Bronchial epithelial cell (primary cell): ENCODE measurements around the gene KLHL26. TPM values are rescaled to one million over a fixed set of nuclear protein-coding genes. Genes with fewer than 3 reads are reported as not detected.
A peak's percentile ranks its signal among the peaks of the same experiment; 100 is the strongest.

Source experiments
- DNase-seq: peaks from one replicate; pipeline ENCODE4 v3.0.0-alpha.2; 2010; ENCODE audit warnings: low read depth
- FAIRE-seq: peaks from 2 replicates; lab custom pipeline; 2011; peaks lifted over from hg19 to GRCh38; lab: Jason Lieb, UNC
- H3K27me3 ChIP-seq: 2 replicates; pipeline ENCODE4 v1.5.1; 2011; ENCODE audit warnings: low read length; ENCODE audit not compliant: control insufficient read depth, insufficient read depth
- H3K36me3 ChIP-seq: 2 replicates; pipeline ENCODE4 v1.5.1; 2011; ENCODE audit warnings: low read length; ENCODE audit not compliant: control insufficient read depth, insufficient read depth
- H3K4me3 ChIP-seq: 2 replicates; pipeline ENCODE4 v1.5.1; 2011; ENCODE audit warnings: mild to moderate bottlenecking, low read depth, low read length, control low read depth
- CTCF ChIP-seq: IDR thresholded peaks from 2 replicates; pipeline ENCODE4 v1.5.1; 2011; ENCODE audit warnings: mild to moderate bottlenecking, moderate library complexity, low read length, control low read depth, inconsistent platforms; ENCODE audit not compliant: insufficient read depth, severe bottlenecking
- total RNA-seq: library from RNA; depleted of rRNA; stranded (reverse); fragments of >200 nt; gene quantifications from 2 replicates; pipeline ENCODE4 v1.2.1, GENCODE V29; 2014

KLHL26 gene
- total RNA-seq, 1 donor from 2014 or later, result 3.2 TPM

- Histone ChIP-seq H3K27me3 (no peaks in the 10 kb centered on the region), H3K4me3 (no peak overlapping the region), H3K36me3 (no peaks in the 10 kb centered on the region)
- DNase-seq, result no peak
- no peak for TF ChIP-seq CTCF
- FAIRE-seq, result no peak
Measured at GRCh38 chr19:18711893-18712292, 75.1 kb downstream of the KLHL26 start.

- no peaks in the 10 kb centered on the region for H3K36me3 ChIP-seq
- peak; percentile 93 for FAIRE-seq
- H3K4me3 ChIP-seq, result no peak overlapping the region
- no peak for TF ChIP-seq CTCF
- no peak for DNase-seq
- H3K27me3 ChIP-seq, result no peaks in the 10 kb centered on the region
Measured at GRCh38 chr19:18712981-18713380, 76.2 kb downstream of the KLHL26 start.

GRCh38 chr19:18713550-18714117 is 76.8 kb downstream of the KLHL26 start:
- FAIRE-seq (no peak), DNase-seq (no peak)
- TF ChIP-seq CTCF, result no peak
- no peaks in the 10 kb centered on the region for H3K36me3 ChIP-seq
- H3K4me3 ChIP-seq, result no peak overlapping the region
- no peaks in the 10 kb centered on the region for H3K27me3 ChIP-seq

GRCh38 chr19:18715416-18715815 is 78.6 kb downstream of the KLHL26 start:
- DNase-seq, result no peak

GRCh38 chr19:18716857-18717256 is 80.0 kb downstream of the KLHL26 start:
- no peak for TF ChIP-seq CTCF
- Histone ChIP-seq H3K36me3 (no peaks in the 10 kb centered on the region), H3K4me3 (no peak overlapping the region), H3K27me3 (no peaks in the 10 kb centered on the region)
- FAIRE-seq, result peak; percentile 88
- no peak for DNase-seq

More at GRCh38 chr19:18715416-18715815, 78.6 kb downstream of the KLHL26 start:
- no peak for TF ChIP-seq CTCF
- H3K4me3 ChIP-seq, result no peak overlapping the region
- no peaks in the 10 kb centered on the region for H3K27me3 ChIP-seq
- no peak for FAIRE-seq
- no peaks in the 10 kb centered on the region for H3K36me3 ChIP-seq

- no peak for DNase-seq
- FAIRE-seq, result no peak
- no peak overlapping the region for H3K4me3 ChIP-seq
- no peaks in the 10 kb centered on the region for H3K27me3 ChIP-seq
- TF ChIP-seq CTCF, result no peak
- no peaks in the 10 kb centered on the region for H3K36me3 ChIP-seq
Measured at GRCh38 chr19:18717601-18718000, 80.8 kb downstream of the KLHL26 start.
